ENCODE data around the gene KCNJ15.
"Not testable (repeated sequence)": the region's sequence is repeated elsewhere in the genome, so short reads cannot be mapped to it uniquely, and the experiment has no call there.

Gene KCNJ15

GRCh38 chr21:38256599-38257302 lies at the start of gene KCNJ15:
KCNJ15 (plus strand) TSS chr21:38256991; CDS start chr21:38299262, 42,271 bp downstream.
- DNase-seq (ENCODE audit: low read depth in 2 of 2), result no peak

- no peak for DNase-seq (ENCODE audit: low read depth in 2 of 2)
Measured at GRCh38 chr21:38208118-38208517, 48.7 kb upstream of the KCNJ15 start.

GRCh38 chr21:38211321-38211720 lies 45.5 kb upstream of the KCNJ15 start:
- DNase-seq (ENCODE audit: low read depth in 2 of 2), result no peak

GRCh38 chr21:38212706-38213105 lies 44.1 kb upstream of the KCNJ15 start:
- no peak for DNase-seq (ENCODE audit: low read depth in 2 of 2)

- peak in 1 of 2 donors; percentile 9 for DNase-seq (ENCODE audit: low read depth in 2 of 2)
Measured at GRCh38 chr21:38219049-38219628, 37.7 kb upstream of the KCNJ15 start.

- no peak for DNase-seq (ENCODE audit: low read depth in 2 of 2)
Measured at GRCh38 chr21:38220270-38220737, 36.5 kb upstream of the KCNJ15 start.

GRCh38 chr21:38221594-38221993 lies 35.2 kb upstream of the KCNJ15 start:
- no peak for DNase-seq (ENCODE audit: low read depth in 2 of 2)

- DNase-seq (ENCODE audit: low read depth in 2 of 2), result no peak
Measured at GRCh38 chr21:38223893-38224540, 32.8 kb upstream of the KCNJ15 start.

- DNase-seq (ENCODE audit: low read depth in 2 of 2), result no peak
Measured at GRCh38 chr21:38227401-38227800, 29.4 kb upstream of the KCNJ15 start.

GRCh38 chr21:38228115-38228514 lies 28.7 kb upstream of the KCNJ15 start:
- DNase-seq (ENCODE audit: low read depth in 2 of 2), result no peak

GRCh38 chr21:38228537-38228936 lies 28.3 kb upstream of the KCNJ15 start:
- DNase-seq (ENCODE audit: low read depth in 2 of 2), result no peak

- DNase-seq (ENCODE audit: low read depth in 2 of 2), result no peak
Measured at GRCh38 chr21:38229260-38229877, 27.4 kb upstream of the KCNJ15 start.

GRCh38 chr21:38234395-38235142 lies 22.2 kb upstream of the KCNJ15 start:
- no peak for DNase-seq (ENCODE audit: low read depth in 2 of 2)

GRCh38 chr21:38235251-38235650 lies 21.5 kb upstream of the KCNJ15 start:
- not testable (repeated sequence) for DNase-seq (ENCODE audit: low read depth in 2 of 2)

GRCh38 chr21:38236232-38236631 lies 20.6 kb upstream of the KCNJ15 start:
- DNase-seq (ENCODE audit: low read depth in 2 of 2), result no peak

GRCh38 chr21:38239672-38240071 lies 17.1 kb upstream of the KCNJ15 start:
- no peak for DNase-seq (ENCODE audit: low read depth in 2 of 2)

GRCh38 chr21:38240129-38240528 lies 16.7 kb upstream of the KCNJ15 start:
- no peak for DNase-seq (ENCODE audit: low read depth in 2 of 2)

GRCh38 chr21:38241029-38241740 lies 15.6 kb upstream of the KCNJ15 start:
- no peak for DNase-seq (ENCODE audit: low read depth in 2 of 2)

- no peak for DNase-seq (ENCODE audit: low read depth in 2 of 2)
Measured at GRCh38 chr21:38242061-38242460, 14.7 kb upstream of the KCNJ15 start.

- no peak for DNase-seq (ENCODE audit: low read depth in 2 of 2)
Measured at GRCh38 chr21:38243732-38244406, 12.9 kb upstream of the KCNJ15 start.

- DNase-seq (ENCODE audit: low read depth in 2 of 2), result no peak
Measured at GRCh38 chr21:38244407-38244787, 12.4 kb upstream of the KCNJ15 start.
